Measurements from ENCODE around the gene MUC5B. TPM values are rescaled to one million over a fixed set of nuclear protein-coding genes. Genes with fewer than 3 reads are reported as not detected.

MUC5B gene
- total RNA-seq, 1 experiment from 2014 or later, result not detected

- no peak for TF ChIP-seq EZH2 (IDR thresholded peaks at IDR 0.05; ENCODE audit: borderline replicate concordance, low read depth, low read length, poor library complexity, severe bottlenecking)
- TF ChIP-seq CTCF (conservative IDR thresholded peaks at IDR 0.05; ENCODE audit: low read depth, low read length), result no peak
- ChIA-PET CTCF (no interaction called here), POLR2A (ENCODE audit: low non-redundant PET) (no interaction called here)
- no peak for DNase-seq (ENCODE audit: low spot score)
- Histone ChIP-seq H3K27me3 (replicated peaks; ENCODE audit: insufficient read depth, low read depth, low read length, poor library complexity) (no peaks in the 10 kb centered on the region), H3K9me3 (ENCODE audit: low read depth, low read length, poor library complexity, severe bottlenecking) (no peaks in the 10 kb centered on the region), H3K4me1 (ENCODE audit: insufficient read depth, low read length, poor library complexity, severe bottlenecking) (no peaks in the 10 kb centered on the region), H3K27ac (ENCODE audit: low read depth, low read length, poor library complexity, severe bottlenecking) (no peak overlapping the region), H3K36me3 (ENCODE audit: insufficient read depth, low read length, poor library complexity, severe bottlenecking) (no peaks in the 10 kb centered on the region), H3K4me3 (ENCODE audit: low read depth, low read length, poor library complexity, severe bottlenecking) (no peak overlapping the region)
- BruUV-seq (replicated peaks), result no TSS peak
- intact Hi-C loops (cut with micrococcal nuclease; ENCODE audit: unreplicated experiment), result no loop called here
Observed at GRCh38 chr11:1257916-1258315, 35.0 kb downstream of the MUC5B start.

- H3K36me3 ChIP-seq (ENCODE audit: insufficient read depth, low read length, poor library complexity, severe bottlenecking), result no peaks in the 10 kb centered on the region
- H3K9me3 ChIP-seq (ENCODE audit: low read depth, low read length, poor library complexity, severe bottlenecking), result no peaks in the 10 kb centered on the region
- DNase-seq (ENCODE audit: low spot score), result no peak
- BruUV-seq (replicated peaks), result no TSS peak
- H3K27ac ChIP-seq (ENCODE audit: low read depth, low read length, poor library complexity, severe bottlenecking), result no peak overlapping the region
- H3K4me1 ChIP-seq (ENCODE audit: insufficient read depth, low read length, poor library complexity, severe bottlenecking), result no peaks in the 10 kb centered on the region
- no peak overlapping the region for H3K4me3 ChIP-seq (ENCODE audit: low read depth, low read length, poor library complexity, severe bottlenecking)
- no peak for TF ChIP-seq EZH2 (IDR thresholded peaks at IDR 0.05; ENCODE audit: borderline replicate concordance, low read depth, low read length, poor library complexity, severe bottlenecking)
- ChIA-PET POLR2A (ENCODE audit: low non-redundant PET) (no interaction called here), CTCF (no interaction called here)
- H3K27me3 ChIP-seq (replicated peaks; ENCODE audit: insufficient read depth, low read depth, low read length, poor library complexity), result no peaks in the 10 kb centered on the region
- intact Hi-C loops (cut with micrococcal nuclease; ENCODE audit: unreplicated experiment), result no loop called here
Observed at GRCh38 chr11:1258401-1259075, 35.7 kb downstream of the MUC5B start.

DNA sequence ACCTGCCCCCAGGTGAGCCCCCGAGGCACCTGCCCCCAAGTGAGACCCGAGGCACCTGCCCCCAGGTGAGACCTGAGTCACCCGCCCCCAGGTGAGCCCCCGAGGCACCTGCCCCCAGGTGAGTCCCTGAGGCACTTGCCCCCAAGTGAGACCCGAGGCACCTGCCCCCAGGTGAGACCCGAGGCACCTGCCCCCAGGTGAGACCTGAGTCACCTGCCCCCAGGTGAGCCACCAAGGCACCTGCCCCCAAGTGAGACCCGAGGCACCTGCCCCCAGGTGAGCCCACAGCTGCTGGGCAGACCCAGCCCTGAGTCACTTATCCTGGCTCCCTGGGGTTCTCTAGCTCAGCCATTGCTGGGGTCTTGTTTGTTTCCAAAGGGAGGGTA is 36.2 kb downstream of the MUC5B start:
- intact Hi-C loops (cut with micrococcal nuclease; ENCODE audit: unreplicated experiment), result no loop called here
- no TSS peak for BruUV-seq (replicated peaks)
- no peak for DNase-seq (ENCODE audit: low spot score)
- H3K27me3 ChIP-seq (replicated peaks; ENCODE audit: insufficient read depth, low read depth, low read length, poor library complexity), result no peaks in the 10 kb centered on the region
- no peaks in the 10 kb centered on the region for H3K4me1 ChIP-seq (ENCODE audit: insufficient read depth, low read length, poor library complexity, severe bottlenecking)
- no peaks in the 10 kb centered on the region for H3K9me3 ChIP-seq (ENCODE audit: low read depth, low read length, poor library complexity, severe bottlenecking)
- TF ChIP-seq CTCF (conservative IDR thresholded peaks at IDR 0.05; ENCODE audit: low read depth, low read length), result no peak
- no peak for TF ChIP-seq EZH2 (IDR thresholded peaks at IDR 0.05; ENCODE audit: borderline replicate concordance, low read depth, low read length, poor library complexity, severe bottlenecking)
- H3K27ac ChIP-seq (ENCODE audit: low read depth, low read length, poor library complexity, severe bottlenecking), result no peak overlapping the region
- H3K36me3 ChIP-seq (ENCODE audit: insufficient read depth, low read length, poor library complexity, severe bottlenecking), result no peaks in the 10 kb centered on the region
- no peak overlapping the region for H3K4me3 ChIP-seq (ENCODE audit: low read depth, low read length, poor library complexity, severe bottlenecking)
- POLR2A ChIA-PET (ENCODE audit: low non-redundant PET), result no interaction called here
- CTCF ChIA-PET, result no interaction called here

DNA sequence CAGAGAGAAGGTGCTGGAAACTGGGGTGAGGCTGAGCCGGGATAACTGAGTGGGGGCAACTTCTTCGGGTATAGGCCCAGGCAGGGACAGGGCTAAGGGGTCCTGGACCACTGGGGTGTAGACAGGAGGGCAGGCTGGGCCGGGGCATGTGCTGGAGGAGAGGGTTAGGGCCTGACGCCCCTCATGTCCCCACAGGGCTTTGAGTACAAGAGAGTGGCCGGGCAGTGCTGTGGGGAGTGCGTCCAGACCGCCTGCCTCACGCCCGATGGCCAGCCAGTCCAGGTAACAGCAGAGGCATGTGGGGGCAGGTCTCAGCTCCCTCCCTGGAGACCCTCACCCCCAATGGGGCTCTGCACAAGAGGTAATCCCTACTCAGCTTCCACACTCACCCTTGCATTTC is 36.7 kb downstream of the MUC5B start:
- no peak overlapping the region for H3K4me3 ChIP-seq (ENCODE audit: low read depth, low read length, poor library complexity, severe bottlenecking)
- intact Hi-C loops (cut with micrococcal nuclease; ENCODE audit: unreplicated experiment), result no loop called here
- no TSS peak for BruUV-seq (replicated peaks)
- TF ChIP-seq CTCF (conservative IDR thresholded peaks at IDR 0.05; ENCODE audit: low read depth, low read length) (no peak), EZH2 (IDR thresholded peaks at IDR 0.05; ENCODE audit: borderline replicate concordance, low read depth, low read length, poor library complexity, severe bottlenecking) (no peak)
- no peaks in the 10 kb centered on the region for H3K4me1 ChIP-seq (ENCODE audit: insufficient read depth, low read length, poor library complexity, severe bottlenecking)
- no peak for DNase-seq (ENCODE audit: low spot score)
- no peaks in the 10 kb centered on the region for H3K27me3 ChIP-seq (replicated peaks; ENCODE audit: insufficient read depth, low read depth, low read length, poor library complexity)
- POLR2A ChIA-PET (ENCODE audit: low non-redundant PET), result no interaction called here
- H3K9me3 ChIP-seq (ENCODE audit: low read depth, low read length, poor library complexity, severe bottlenecking), result no peaks in the 10 kb centered on the region
- H3K27ac ChIP-seq (ENCODE audit: low read depth, low read length, poor library complexity, severe bottlenecking), result no peak overlapping the region
- no peaks in the 10 kb centered on the region for H3K36me3 ChIP-seq (ENCODE audit: insufficient read depth, low read length, poor library complexity, severe bottlenecking)
- CTCF ChIA-PET, result no interaction called here
